Measurements from ENCODE around the gene PRR9. TPM values are rescaled to one million over a fixed set of nuclear protein-coding genes. Genes with fewer than 3 reads are reported as not detected.
"Not testable (repeated sequence)": the region's sequence is repeated elsewhere in the genome, so short reads cannot be mapped to it uniquely, and the experiment has no call there.

The PRR9 gene, protein sequence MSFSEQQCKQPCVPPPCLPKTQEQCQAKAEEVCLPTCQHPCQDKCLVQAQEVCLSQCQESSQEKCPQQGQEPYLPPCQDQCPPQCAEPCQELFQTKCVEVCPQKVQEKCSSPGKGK
- not detected for total RNA-seq

DNA sequence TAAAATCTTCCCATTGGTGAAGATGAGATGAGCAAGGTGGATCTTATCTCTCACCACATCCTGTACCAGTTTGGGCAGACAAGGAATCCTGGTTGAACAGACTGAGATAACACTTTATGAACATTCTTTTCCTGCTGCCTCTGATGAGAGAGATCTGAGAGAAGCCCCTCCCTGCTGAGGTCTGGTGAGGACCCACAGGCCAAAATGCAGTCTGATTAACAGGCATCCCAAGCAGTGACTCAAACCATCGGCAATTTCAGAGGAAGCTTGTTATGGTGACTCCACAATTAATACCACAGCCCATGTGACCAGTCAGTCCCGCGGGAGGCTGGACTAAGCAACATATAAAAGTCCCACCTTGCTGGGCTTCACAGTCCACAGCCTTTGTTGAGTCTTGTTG lies at the start of gene PRR9:
Gene PRR9, plus strand, starts transcription at position 373 of the 400 bp plus-strand sequence. CDS start 561 bp downstream, outside the sequence.
- Histone ChIP-seq H3K4me3 (ENCODE audit: low read length) (no peak within 1 kb of the TSS), H3K27me3 (ENCODE audit: insufficient read depth, low read length) (no peaks in the 10 kb centered on the region), H3K9me3 (ENCODE audit: low read depth, low read length) (no peaks in the 10 kb centered on the region), H3K4me1 (ENCODE audit: insufficient read depth, low read length) (no peaks in the 10 kb centered on the region)

DNA sequence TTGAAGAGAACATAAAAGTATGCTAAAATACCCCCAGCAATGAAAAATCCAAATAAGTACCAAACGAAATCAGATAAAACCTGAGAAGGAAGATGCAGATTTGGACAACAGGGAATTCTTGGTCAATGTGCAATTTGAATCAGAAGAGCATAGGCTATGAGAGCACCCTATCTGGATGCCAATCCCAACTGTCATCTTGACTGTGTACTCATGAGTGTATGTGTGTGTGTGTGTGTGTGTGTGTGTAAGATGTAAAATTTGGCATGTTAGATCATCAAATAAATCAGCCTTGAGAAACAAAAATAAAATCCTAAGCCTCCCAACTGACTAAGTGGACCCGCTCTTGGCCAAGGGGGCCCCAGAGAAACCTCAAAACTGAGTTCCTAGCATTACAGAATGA lies 48.7 kb upstream of the PRR9 start:
- peaks cover 12% of the 10 kb centered on the region for H3K27me3 ChIP-seq (ENCODE audit: insufficient read depth, low read length)
- no peaks in the 10 kb centered on the region for H3K4me1 ChIP-seq (ENCODE audit: insufficient read depth, low read length)
- H3K9me3 ChIP-seq (ENCODE audit: low read depth, low read length): no peaks in the 10 kb centered on the region
- no peak overlapping the region for H3K4me3 ChIP-seq (ENCODE audit: low read length)

DNA sequence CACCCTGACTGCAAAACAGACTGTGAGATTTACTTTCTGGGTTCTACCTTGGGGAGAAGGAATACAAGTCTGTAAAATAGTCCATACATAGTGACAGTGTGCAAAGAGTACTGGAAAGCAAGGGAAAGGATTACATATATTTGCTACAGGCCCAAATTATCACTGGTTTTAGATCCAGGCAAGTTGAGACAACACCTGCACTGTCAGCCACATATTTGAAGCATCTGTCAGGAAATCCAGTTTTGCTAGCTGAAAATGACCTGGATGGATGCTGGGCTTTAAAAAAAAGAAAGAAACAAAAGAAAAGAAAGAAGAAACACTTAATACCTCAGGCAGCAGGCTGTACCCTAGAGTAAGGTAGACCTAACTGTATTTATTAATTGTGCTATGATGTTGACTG lies 42.8 kb upstream of the PRR9 start:
- Histone ChIP-seq H3K4me3 (ENCODE audit: low read length) (no peak overlapping the region), H3K27me3 (ENCODE audit: insufficient read depth, low read length) (peaks cover 6% of the 10 kb centered on the region), H3K9me3 (ENCODE audit: low read depth, low read length) (no peaks in the 10 kb centered on the region), H3K4me1 (ENCODE audit: insufficient read depth, low read length) (no peaks in the 10 kb centered on the region)

DNA sequence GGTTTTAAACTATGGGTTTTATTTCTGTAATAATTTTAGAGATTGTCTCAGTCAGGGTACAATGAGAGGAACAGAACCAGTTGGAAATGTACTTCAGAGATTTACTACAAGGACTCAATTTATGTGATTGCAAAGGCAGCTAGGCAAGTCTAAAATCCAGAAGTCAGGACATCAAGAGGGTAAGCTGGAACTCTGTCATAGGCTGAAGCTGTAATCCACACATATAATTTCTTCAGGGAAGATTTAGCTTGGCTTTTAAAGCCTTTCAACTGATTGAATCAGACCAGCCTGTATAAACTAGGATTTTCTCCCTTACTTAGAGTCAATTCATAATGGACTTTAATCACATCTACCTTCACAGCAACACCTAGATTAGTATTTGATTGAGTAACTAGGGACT lies 38.5 kb upstream of the PRR9 start:
- H3K9me3 ChIP-seq (ENCODE audit: low read depth, low read length): no peaks in the 10 kb centered on the region
- peaks cover 5% of the 10 kb centered on the region for H3K27me3 ChIP-seq (ENCODE audit: insufficient read depth, low read length)
- no peaks in the 10 kb centered on the region for H3K4me1 ChIP-seq (ENCODE audit: insufficient read depth, low read length)
- no peak overlapping the region for H3K4me3 ChIP-seq (ENCODE audit: low read length)

DNA sequence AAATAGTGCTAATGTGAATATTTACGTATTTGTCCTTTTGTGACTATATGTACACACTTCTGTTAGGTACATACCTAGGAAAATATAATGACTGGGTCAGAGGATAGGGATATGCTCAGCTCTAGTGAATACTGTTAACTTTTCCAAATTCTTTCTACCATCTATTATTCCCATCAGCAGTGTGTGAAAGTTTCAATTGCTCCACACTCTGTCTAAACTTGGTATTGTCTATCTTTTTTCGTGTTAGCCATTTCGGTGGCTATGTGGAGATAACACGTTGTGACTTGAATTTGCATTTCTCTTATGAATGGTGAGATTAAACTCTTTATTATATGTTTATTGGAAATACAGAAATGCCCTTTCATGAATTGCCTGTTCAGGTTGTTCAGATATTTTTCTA lies 36.8 kb upstream of the PRR9 start:
- H3K9me3 ChIP-seq (ENCODE audit: low read depth, low read length): no peaks in the 10 kb centered on the region
- no peaks in the 10 kb centered on the region for H3K4me1 ChIP-seq (ENCODE audit: insufficient read depth, low read length)
- peaks cover 5% of the 10 kb centered on the region for H3K27me3 ChIP-seq (ENCODE audit: insufficient read depth, low read length)
- no peak overlapping the region for H3K4me3 ChIP-seq (ENCODE audit: low read length)

DNA sequence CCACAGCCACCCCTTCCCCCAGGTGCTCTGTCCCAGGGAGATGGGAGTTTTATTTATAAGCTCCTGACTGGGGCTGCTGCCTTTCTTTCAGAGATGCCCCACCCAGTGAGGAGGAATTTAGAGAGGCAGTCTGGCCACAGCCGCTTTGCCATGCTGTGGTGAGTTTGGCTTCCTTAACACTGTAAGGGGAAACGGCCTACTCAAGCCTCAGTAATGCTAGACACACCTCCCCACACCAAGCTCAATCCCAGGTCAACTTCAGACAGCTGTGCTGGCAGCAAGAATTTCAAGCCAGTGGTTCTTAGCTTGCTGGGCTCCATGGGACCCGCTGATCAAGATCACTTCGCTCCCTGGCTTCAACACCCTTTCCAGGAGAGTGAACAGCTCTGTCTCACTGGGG lies 29.1 kb upstream of the PRR9 start:
- not testable (repeated sequence) for H3K9me3 ChIP-seq (ENCODE audit: low read depth, low read length); H3K4me1 ChIP-seq (ENCODE audit: insufficient read depth, low read length); H3K27me3 ChIP-seq (ENCODE audit: insufficient read depth, low read length); H3K4me3 ChIP-seq (ENCODE audit: low read length)

DNA sequence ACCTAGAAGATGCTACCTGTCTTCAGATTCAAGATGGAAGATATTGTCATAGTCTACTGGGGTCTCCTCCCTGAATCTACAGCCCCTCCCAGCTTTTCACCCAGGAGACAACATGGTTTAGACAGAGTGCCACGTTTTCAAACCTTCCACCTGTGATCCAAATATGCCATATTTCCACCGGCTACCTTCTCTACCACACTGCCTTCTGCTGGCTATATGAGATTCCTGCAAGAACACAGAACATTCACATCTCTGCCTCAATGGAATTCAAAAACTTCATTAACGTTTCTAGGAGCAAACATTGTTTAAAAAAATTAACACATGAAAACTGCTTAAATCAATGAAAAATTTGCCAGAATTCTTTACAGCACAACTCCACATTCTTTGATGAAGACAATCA lies 27.0 kb upstream of the PRR9 start:
- Histone ChIP-seq H3K4me3 (ENCODE audit: low read length) (no peak overlapping the region), H3K9me3 (ENCODE audit: low read depth, low read length) (no peaks in the 10 kb centered on the region), H3K4me1 (ENCODE audit: insufficient read depth, low read length) (no peaks in the 10 kb centered on the region), H3K27me3 (ENCODE audit: insufficient read depth, low read length) (no peaks in the 10 kb centered on the region)

DNA sequence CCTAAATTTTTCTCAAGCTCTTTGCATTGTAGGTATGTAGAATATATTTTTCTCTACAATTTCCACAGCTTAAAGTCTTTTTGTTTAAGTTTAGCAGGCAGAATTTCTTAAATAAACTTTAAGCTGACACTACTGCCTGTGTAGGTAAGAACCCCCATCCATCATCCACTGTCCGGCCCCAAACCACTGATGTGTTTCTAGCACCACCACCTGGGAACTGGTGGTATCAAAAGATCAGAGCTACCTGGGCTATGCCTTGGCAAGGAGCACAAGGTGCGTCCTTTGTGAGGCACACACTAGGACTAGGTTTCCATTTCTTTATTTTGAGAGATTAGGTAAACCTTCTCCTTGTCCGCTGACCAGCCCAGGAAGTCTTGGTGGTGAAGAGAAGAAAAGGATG lies 24.7 kb upstream of the PRR9 start:
- Histone ChIP-seq H3K27me3 (ENCODE audit: insufficient read depth, low read length) (no peaks in the 10 kb centered on the region), H3K4me1 (ENCODE audit: insufficient read depth, low read length) (no peaks in the 10 kb centered on the region), H3K4me3 (ENCODE audit: low read length) (no peak overlapping the region), H3K9me3 (ENCODE audit: low read depth, low read length) (no peaks in the 10 kb centered on the region)

DNA sequence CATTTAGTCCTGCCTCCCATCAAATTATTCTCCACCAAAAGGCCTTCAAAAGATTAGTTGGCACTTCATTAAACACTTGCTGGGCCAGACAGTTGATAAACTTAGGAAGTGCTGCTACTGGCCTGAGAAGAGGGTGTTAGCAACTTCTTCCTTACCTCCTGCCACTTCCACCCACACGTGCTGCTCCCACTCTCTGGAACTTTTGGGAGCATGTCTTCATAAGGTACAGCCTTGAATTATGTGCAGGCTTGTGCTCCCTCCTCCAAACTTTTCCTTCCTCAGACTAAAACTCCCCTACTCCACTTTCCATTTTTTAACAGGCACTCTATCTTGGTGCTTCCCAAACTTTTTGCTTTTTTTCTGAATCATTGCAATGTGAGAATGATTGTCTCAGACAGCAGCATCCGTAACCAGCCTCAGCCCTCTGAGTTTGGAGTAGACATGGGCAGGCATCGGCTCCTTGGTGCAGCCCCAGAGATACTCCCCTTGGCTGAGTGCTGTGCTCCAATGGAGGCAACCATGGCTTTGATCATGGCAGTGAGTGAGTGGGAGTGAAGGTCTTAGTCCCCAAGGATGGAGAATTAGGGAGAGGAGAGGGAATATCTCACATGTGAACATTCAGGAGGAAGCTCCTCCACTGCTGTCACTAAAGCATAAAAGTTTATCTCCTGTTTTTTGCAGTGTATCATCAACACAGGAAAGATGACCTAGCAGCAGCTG lies 22.9 kb upstream of the PRR9 start:
- Histone ChIP-seq H3K9me3 (ENCODE audit: low read depth, low read length) (no peaks in the 10 kb centered on the region), H3K4me3 (ENCODE audit: low read length) (no peak overlapping the region), H3K27me3 (ENCODE audit: insufficient read depth, low read length) (peaks cover 5% of the 10 kb centered on the region), H3K4me1 (ENCODE audit: insufficient read depth, low read length) (no peaks in the 10 kb centered on the region)

DNA sequence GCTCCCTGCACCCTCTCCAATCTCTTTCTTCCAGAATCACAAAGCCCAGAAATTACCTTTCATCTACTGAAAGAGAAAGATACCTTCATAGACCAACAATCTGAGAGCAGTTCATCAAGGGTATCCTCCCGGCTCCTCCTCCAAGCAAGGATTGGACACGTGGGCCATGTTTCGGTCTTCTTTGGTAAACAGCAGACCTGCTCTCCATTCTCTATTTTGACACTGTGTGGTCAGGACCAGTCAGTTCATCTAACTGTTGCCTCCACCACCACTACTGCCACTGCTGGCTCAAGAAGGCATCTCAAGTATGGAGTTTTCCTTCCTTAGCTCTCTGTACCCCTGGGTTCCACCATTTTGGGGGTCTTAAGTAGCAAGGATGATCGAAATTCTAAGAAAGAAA lies 22.2 kb upstream of the PRR9 start:
- peaks cover 5% of the 10 kb centered on the region for H3K27me3 ChIP-seq (ENCODE audit: insufficient read depth, low read length)
- H3K4me1 ChIP-seq (ENCODE audit: insufficient read depth, low read length): no peaks in the 10 kb centered on the region
- H3K4me3 ChIP-seq (ENCODE audit: low read length): no peak overlapping the region
- no peaks in the 10 kb centered on the region for H3K9me3 ChIP-seq (ENCODE audit: low read depth, low read length)

DNA sequence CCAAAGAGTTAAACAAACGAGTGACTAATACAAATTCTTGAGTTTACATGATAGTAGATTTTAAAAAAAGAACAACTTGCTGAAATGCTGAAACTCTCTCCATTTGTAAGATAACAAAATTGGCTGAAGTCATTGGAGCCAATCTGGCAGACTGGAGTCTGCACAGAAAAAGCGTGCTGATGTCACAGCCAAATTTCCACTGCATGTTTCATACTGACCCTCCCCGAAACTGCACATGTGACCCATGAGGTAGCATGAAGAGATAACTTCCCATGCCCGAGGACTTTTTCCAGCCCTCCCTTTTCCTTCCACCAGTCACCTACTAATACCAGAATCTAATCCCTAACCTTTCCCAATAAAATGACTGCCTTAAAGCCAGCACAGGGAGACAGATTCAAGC lies 15.4 kb upstream of the PRR9 start:
- no peaks in the 10 kb centered on the region for H3K9me3 ChIP-seq (ENCODE audit: low read depth, low read length)
- no peak overlapping the region for H3K4me3 ChIP-seq (ENCODE audit: low read length)
- H3K4me1 ChIP-seq (ENCODE audit: insufficient read depth, low read length): no peaks in the 10 kb centered on the region
- peaks cover 5% of the 10 kb centered on the region for H3K27me3 ChIP-seq (ENCODE audit: insufficient read depth, low read length)

DNA sequence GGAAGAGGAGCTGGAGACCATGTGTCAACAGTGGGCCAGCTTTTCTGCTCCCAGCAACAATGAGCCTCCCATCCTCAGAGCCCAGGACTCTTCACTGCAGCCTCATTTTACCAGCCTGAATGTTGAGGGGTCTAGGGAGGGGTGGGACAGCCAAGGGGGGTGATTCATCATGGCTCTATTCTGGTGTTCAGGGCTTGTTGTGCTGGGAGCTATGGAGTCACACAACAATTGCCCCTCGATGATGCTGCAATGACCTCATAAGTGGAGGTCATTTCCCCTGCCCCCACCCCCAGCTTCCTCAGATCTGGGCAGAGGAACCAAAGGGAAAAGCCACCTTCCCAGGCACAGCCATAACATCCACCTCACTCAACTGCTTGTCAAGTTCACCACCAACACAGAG lies 14.3 kb upstream of the PRR9 start, which contains the start of gene LELP1:
Gene LELP1, plus strand, starts transcription at position 301 of the 400 bp plus-strand sequence. CDS start 1,278 bp downstream, outside the sequence.
- H3K27me3 ChIP-seq (ENCODE audit: insufficient read depth, low read length): peaks cover 5% of the 10 kb centered on the region
- H3K9me3 ChIP-seq (ENCODE audit: low read depth, low read length): no peaks in the 10 kb centered on the region
- no peaks in the 10 kb centered on the region for H3K4me1 ChIP-seq (ENCODE audit: insufficient read depth, low read length)
- H3K4me3 ChIP-seq (ENCODE audit: low read length): no peak within 1 kb of the TSS

DNA sequence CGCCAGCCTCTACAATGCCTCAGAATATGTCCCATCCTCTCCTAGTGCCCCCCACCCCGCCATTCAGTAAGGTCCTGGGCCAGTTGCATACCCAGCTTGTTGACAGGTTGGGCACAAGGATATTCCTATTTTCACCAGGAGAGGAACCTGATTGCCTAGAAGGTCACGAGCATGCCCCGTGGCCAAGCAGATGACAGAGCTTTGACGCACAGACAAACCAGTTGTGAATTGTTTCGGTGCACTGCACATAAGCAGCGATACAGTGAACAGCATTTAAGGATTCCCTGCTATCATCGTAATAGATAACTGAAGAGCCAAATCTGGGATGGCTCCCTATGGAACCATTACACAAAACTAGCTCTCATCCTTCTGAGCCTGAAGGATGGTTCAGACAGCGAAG lies 10.8 kb upstream of the PRR9 start:
- Histone ChIP-seq H3K27me3 (ENCODE audit: insufficient read depth, low read length) (no peaks in the 10 kb centered on the region), H3K4me3 (ENCODE audit: low read length) (no peak overlapping the region), H3K9me3 (ENCODE audit: low read depth, low read length) (no peaks in the 10 kb centered on the region), H3K4me1 (ENCODE audit: insufficient read depth, low read length) (no peaks in the 10 kb centered on the region)

DNA sequence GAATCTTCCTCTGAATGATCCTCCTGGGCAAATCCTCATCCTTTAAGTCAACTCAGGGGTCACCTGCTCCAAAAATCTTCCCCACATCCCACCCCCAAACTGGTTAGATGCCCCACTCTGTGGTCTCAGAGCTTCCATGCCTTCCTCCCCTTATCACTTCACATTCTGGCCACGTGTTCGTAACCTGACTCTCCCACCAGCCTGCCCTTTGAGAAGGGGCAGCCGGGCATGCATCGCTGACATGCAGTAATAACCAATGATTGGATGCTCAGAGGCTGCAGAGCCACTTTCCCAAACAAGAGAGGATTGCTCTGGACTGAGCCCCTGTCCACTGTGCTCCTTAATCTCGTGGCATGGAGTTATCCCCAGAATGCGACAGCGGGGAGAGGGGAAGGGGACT lies 7.2 kb upstream of the PRR9 start:
- Histone ChIP-seq H3K9me3 (ENCODE audit: low read depth, low read length) (no peaks in the 10 kb centered on the region), H3K4me3 (ENCODE audit: low read length) (no peak overlapping the region), H3K4me1 (ENCODE audit: insufficient read depth, low read length) (no peaks in the 10 kb centered on the region), H3K27me3 (ENCODE audit: insufficient read depth, low read length) (no peaks in the 10 kb centered on the region)

DNA sequence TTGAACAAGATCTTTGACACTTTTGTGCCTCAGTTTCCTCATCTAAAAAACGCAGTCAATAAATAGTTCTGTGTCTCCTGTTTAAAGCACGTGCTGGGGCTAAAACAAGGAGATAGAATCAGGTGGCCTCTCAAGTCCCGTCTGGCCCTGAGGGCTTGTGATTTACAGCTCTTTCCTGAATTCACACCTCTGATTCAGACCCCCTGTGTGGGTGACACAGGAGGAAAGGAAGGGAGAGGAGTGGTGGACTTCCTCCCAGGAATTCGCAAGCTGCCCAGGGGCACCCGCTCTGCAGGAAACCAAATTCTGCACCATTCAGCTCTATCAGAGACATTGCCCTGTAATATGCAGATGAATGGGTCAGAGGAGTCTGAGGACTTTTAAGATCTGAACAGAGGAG lies 5.2 kb upstream of the PRR9 start:
- Histone ChIP-seq H3K4me1 (ENCODE audit: insufficient read depth, low read length) (no peaks in the 10 kb centered on the region), H3K9me3 (ENCODE audit: low read depth, low read length) (no peaks in the 10 kb centered on the region), H3K27me3 (ENCODE audit: insufficient read depth, low read length) (no peaks in the 10 kb centered on the region), H3K4me3 (ENCODE audit: low read length) (no peak overlapping the region)

DNA sequence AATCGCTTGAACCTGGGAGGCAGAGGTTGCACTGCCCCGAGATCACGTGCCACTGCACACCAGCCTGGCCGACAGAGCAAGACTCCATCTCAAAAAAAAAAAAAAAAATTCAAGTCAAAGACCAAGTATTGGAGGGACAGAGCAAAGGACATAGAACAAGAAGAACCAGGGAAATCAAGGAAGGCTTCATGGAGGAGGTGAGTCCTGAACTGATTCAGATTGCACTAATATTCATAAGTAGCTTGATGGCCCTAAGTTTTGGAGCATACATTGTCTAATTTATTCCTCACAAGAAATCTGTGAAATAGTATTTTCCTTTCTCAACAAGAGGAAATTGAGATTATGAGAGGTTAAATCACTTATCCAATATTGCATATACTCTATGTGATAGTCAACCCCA lies 3.9 kb upstream of the PRR9 start:
- Histone ChIP-seq H3K9me3 (ENCODE audit: low read depth, low read length) (no peaks in the 10 kb centered on the region), H3K4me1 (ENCODE audit: insufficient read depth, low read length) (no peaks in the 10 kb centered on the region), H3K27me3 (ENCODE audit: insufficient read depth, low read length) (no peaks in the 10 kb centered on the region), H3K4me3 (ENCODE audit: low read length) (no peak overlapping the region)
